Activated CD4-positive, alpha-beta T cell treated with anti-CD3 and anti-CD28 coated beads for 4 hours (primary cell): ENCODE measurements around the gene IGFL4.
"Not testable (repeated sequence)": the region's sequence is repeated elsewhere in the genome, so short reads cannot be mapped to it uniquely, and the experiment has no call there.

Source experiments
- DNase-seq, 2 donors: peaks; one replicate each; pipeline ENCODE4 v3.0.0-alpha.2; 2020

The IGFL4 gene

DNA sequence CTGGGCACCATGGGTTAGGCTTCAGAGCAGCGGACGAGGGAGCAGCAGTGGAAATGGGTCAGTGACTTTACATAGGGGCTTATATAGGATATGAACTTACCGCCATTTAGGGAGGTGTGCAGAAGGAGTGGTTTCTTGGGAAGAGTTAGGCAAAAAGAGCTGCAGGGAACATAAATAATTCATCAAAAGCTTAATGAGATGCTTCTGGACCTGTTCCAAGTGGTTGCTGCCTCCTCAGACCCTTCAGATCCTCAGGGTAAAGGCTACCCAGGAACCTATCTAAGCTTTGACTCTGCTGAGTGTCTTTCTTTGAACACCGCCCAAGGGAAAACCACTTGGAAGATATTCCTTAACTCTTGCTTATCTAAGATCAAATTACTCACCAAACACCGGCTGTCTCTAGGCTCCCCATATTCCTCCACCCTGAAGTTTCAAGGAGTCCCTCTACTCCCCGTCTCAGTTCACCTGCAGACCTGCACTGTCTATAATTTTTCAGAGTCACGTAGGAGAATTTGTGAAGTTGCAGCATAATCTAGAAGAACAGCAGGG is at the start of gene IGFL4:
IGFL4 (minus strand) TSS at position 51 of the 549 bp plus-strand sequence; CDS start at position 11, 40 bp downstream.
- DNase-seq = no peak

GRCh38 chr19:46090444-46090843 is 49.6 kb upstream of the IGFL4 start:
- no peak for DNase-seq

DNA sequence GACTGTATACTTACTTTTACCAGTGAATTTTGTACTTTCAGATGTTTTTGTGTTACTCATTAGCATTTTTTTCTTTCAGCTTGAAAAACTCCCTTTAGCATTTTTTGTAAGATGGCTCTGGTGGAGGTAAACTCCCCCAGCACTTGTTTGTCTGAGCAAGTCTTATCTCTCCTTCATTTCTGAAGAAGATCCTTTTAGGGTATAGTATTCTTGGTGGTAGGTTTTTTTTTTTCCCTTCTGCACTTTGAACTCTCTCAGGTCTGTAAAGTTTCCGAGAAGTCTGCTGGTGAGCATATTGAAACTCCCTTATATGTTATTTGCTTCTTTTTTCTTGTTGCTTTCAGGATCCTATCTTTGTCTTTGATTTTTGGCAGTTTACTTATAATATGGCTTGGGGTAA is 48.6 kb upstream of the IGFL4 start:
- no peak for DNase-seq

GRCh38 chr19:46088101-46088500 is 47.3 kb upstream of the IGFL4 start:
- no peak for DNase-seq

DNA sequence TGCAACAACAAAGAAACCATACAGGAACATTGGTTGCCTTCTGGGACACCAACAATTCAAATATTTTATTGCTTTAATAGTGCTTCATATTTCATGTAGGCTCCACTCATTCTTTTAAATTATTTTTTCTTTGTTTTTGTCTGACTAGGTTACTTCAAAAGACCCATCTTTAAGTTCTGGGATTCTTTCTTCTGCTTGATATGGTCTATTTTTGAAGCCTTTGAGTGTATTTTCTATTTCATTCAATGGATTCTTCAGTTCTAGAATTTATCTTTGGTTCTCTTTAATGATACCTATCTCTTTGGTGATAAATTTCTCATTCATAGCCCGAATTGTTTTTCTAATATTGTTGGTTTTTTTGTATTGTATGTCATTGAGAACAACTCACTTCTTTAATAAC is 45.1 kb upstream of the IGFL4 start:
- no peak for DNase-seq

- no peak for DNase-seq
Observed at GRCh38 chr19:46082728-46083050, 41.9 kb upstream of the IGFL4 start.

DNA sequence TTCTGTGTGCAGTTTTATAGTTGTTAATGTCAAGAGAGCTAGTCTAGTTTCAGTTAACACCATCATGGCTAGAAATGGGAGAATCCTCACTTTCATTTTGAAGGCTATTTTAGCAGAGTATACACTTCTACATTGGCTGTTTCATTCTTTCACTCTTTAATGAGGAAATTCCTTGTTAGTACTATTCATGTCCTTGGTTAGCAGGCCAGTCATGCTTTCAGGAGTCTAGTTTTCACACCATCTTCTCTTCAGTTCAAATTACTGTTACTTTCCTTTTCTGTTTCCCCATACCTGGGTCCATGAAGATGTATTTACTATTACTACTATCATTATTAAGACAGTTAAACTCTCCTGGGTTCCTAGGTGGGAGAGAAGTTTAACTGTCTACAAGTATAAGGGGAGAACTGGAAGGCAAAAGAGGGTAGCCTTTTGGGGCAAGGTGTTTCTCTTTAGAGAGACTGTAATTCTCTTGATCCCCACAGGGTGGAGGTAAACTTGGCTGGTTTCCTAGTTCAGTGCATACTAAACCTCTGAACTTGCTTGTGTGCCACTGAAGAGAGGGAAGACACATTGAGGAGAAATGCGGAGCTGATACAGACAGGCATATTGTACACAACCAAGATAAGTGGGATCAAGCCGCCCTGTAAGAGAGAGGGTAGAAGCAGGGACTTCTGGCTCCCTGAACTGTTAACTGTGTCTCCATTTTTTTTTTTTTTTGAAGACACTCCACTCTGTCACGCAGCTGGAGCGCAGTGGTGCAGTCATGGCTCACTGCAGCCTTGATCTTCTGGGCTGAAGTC is 41.3 kb upstream of the IGFL4 start:
- no peak for DNase-seq

GRCh38 chr19:46080561-46080960 is 39.8 kb upstream of the IGFL4 start:
- no peak for DNase-seq

DNA sequence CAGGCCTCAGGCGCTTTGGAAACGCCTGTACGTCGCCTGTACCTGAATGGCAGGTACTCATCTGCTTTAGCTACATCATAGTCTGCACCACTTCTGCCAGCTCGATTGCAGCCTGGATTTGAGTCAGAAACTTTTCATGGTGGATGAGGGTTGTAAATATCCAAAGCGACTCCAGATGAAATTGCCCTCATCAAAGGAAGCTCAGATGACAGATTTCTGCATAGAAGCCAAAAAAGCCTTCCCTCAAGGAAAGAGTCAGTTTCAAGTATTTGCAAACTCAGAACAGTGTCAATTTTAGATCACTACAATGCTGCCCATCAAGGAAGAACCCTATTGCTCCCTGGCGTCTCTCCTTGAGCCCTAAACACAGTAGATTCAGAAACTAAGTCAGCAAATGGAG is 38.8 kb upstream of the IGFL4 start:
- DNase-seq = no peak

- DNase-seq = not testable (repeated sequence)
Observed at GRCh38 chr19:46078573-46079332, 38.0 kb upstream of the IGFL4 start.

DNA sequence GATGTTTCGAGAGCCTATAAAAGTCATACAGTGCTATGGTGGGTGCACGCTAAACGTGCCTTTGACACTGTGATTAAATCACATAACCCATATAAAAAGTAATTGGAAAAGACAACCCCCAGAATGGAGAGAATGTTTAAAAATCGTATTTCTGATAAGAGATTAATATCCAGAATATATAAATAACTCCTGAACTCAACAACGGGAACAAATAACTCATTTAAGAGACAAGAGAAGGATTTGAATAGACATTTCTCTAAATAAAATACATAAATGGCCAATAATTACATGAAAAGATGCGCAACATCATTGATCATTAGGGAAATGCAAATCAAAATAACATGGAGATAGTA is 37.0 kb upstream of the IGFL4 start:
- DNase-seq = no peak

DNA sequence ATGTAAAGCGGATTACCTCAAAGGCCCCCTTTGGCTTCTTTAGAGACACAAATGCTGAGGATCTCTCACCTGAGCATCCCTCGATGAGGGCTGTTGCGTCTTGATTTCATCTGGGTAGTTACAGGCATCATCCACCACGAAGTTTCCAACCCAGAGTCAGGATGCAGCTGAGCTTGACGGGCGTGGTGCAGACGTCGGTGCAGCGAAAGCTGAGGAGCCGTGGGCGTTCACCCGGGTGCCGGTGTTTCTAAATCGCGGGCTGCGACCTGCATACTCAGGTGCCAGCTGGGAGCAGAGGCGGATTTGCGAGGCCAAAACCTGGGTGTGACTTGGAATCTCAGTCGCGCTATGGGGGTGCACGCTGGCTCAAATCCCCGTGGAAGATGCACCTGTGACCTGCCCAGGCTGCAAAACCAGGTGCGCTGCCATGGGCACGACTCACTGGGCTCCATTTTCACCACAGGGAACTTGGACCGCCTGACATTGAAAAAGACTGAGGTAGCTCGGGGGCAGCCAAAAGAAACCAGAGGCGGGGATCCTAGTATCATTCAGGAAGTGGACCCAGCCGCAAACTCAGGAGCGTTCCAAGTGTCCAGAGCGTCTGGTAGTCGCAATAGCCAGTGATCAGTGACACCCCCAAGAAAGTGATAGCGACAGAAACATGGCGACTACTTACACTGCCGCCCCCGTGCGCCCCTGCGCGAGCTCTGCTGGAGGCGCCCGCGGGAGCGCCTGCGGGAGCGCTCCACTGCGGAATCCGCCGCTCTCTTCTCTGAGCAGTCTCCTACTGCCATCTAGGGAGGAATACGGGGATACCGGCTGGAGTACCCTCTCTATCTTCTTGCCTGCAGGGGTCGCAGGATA is 36.4 kb upstream of the IGFL4 start:
- DNase-seq = peak in 1 of 2 donors; percentile 3

GRCh38 chr19:46076031-46076880 is 35.5 kb upstream of the IGFL4 start:
- DNase-seq = no peak

- no peak for DNase-seq
Observed at GRCh38 chr19:46073268-46073922, 32.6 kb upstream of the IGFL4 start.

DNA sequence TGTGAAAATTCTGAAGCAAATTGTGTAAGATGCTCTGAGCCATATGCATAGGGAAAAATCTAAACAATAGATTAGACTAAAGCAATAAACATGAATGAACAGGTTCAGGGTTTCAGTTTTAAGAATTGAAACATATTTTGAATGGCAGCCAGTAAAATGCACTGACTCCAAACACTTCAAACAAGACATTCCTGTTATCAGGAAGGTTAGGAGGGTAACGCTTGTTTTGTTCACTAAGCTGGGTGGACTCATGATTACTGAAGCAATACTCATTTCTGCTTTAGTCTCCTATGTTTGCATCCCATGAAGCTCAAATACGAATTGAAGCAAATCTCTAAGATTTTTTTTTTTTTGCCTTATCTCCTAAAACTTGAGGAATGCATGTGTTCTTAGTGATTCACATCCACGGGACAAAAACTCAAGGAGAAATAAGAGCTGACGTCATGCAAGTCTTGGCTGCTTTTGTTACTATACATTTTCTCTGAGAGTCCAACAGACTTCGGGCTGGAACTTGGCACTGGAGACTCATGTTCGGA is 29.1 kb upstream of the IGFL4 start:
- no peak for DNase-seq

DNA sequence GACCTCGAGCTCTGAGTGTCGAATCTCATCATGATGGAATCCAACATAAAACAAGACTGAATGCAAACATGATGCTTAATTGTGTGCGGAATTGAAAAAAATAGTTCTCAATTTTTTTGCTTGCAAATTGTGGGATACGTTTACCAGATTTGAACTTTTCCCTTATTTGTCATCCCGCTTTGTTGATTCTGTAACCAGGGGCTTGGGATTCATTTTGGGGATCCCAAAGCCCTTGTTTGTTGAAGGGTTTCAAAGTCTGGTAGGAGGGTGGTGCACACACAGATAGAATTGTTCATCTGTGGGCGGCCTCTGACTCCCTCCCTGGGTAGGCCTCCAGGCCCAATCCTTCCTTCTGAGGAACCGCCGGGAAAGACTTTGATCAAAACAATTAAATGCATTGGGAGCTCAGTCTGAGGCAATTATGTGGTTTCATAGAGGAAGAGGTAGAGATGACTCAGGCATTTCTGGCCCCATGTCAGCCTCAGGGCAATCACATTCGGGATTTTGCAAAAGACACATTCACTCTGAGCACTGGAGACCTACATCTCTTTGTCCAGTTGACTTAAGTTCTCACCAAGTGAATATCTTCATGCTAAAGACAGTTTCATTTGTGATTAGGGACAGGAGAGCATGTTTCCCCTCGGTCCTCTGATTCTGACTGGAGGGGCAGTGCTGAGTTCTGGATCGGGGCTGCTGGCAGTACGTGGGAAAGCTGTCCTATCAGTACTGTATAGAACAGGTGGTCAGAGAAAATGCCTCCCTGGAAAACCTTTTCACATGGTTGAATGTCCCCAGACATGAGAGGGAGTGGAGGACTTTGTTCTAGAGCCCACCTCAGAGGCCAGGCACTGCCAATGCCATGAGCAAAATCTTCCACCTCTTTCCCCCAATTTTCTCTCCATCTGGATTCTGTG is 27.8 kb upstream of the IGFL4 start:
- DNase-seq = no peak

GRCh38 chr19:46067691-46068090 is 26.9 kb upstream of the IGFL4 start:
- DNase-seq = no peak

DNA sequence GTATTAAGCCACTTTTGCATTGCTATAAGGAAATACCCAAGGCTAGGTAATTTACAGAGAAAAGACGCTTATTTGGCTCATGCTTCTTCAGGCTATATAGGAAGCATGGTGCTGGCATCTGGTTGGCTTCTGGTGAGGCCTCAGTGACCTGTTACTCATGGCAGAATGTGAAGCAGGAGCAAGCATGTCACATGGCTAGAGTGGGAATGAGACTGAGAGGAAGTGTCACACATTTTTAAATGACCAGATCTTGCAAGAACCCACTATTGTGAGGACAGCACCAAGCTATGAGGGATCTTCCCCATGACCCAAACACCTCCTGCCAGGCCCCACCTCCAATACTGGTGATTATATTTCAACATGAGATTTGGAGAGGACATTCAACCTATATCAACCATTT is 25.7 kb upstream of the IGFL4 start:
- DNase-seq = no peak

DNA sequence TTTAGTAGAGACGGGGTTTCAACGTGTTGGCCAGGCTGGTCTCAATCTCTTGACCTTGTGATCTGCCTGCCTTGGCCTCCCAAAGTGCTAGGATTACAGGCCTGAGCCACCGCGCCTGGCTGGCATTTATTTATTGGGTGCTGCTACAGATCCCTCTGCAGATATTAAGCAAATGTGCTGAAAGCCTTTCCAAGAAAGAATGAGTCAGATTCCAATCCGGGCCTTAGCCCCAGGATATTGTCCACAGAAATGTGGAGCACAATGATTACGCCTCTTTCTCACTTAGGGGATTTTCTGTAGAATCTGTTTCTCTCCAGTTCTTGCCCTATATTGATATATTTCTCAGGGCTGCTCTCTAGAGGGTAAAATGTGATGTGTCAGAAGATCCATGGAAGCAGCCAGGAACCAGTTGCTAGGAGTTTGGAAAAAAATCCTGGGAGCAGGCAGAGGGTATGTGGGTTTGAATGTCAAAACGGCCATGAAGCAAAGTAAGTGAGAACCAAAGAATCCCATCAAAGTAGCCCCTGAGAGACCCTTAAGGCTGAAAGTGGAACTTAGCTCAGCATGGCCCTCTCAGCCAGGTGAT is 24.8 kb upstream of the IGFL4 start:
- no peak for DNase-seq

DNA sequence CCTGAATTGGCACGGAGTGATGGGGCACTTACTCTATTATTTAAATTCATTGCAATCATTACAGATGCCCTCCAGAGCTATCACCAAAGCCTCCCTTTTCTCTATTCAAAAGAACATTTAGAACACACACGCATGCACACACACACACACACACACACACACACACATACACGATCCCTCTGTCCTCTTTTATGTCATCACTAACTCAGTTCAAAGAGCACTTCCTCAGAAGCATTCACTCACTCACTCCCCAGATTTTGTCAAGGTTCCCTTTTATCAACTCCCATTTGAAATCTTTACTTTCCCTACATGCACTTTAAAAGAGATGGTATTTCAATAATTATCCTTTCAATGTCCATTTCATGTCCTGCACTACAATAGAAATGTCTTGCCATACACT is 22.4 kb upstream of the IGFL4 start:
- DNase-seq = no peak
